GM23338 (cell line): ENCODE measurements around the gene PDXK. TPM values are rescaled to one million over a fixed set of nuclear protein-coding genes. Genes with fewer than 3 reads are reported as not detected.

ENCODE experiments used
- ATAC-seq: fragments of 200-7000 bp; cut with Tn5 transposase; 3 replicates; pipeline ENCODE4 v1.9.1; 2020
- DNase-seq: peaks from one replicate; pipeline ENCODE4 v3.0.0-alpha.2; 2015; ENCODE audit warnings: low spot score
- H2AFZ ChIP-seq: fragments of 200-600 bp; sonication (generic); 2 replicates; pipeline ENCODE4 v1.8.0; 2016; ENCODE audit warnings: antibody characterized with exemption, mild to moderate bottlenecking, moderate library complexity
- H3F3A ChIP-seq: fragments of 200-600 bp; sonication (generic); replicated peaks from 2 replicates; pipeline ENCODE4 v1.8.0; 2017; ENCODE audit warnings: antibody characterized with exemption, mixed run types, low read depth
- H3K27ac ChIP-seq: fragments of 200-600 bp; sonication (generic); 2 replicates; pipeline ENCODE4 v1.6.1; 2016; ENCODE audit warnings: low read depth
- H3K27me3 ChIP-seq: fragments of 200-600 bp; sonication (generic); 2 replicates; pipeline ENCODE4 v1.8.0; 2016; ENCODE audit warnings: mild to moderate bottlenecking, mixed run types, moderate library complexity; ENCODE audit not compliant: insufficient read depth
- H3K36me3 ChIP-seq: fragments of 200-600 bp; sonication (generic); 2 replicates; pipeline ENCODE4 v1.8.0; 2016; ENCODE audit warnings: mild to moderate bottlenecking; ENCODE audit not compliant: insufficient read depth
- H3K4me1 ChIP-seq: fragments of 200-600 bp; sonication (generic); 2 replicates; pipeline ENCODE4 v1.8.0; 2016; ENCODE audit warnings: mild to moderate bottlenecking, moderate library complexity; ENCODE audit not compliant: insufficient read depth
- H3K4me2 ChIP-seq: fragments of 200-600 bp; sonication (generic); 2 replicates; pipeline ENCODE4 v1.7.1; 2017; ENCODE audit warnings: mixed run types
- H3K4me3 ChIP-seq: fragments of 200-600 bp; sonication (generic); 2 replicates; pipeline ENCODE4 v1.6.1; 2016; ENCODE audit warnings: mixed run types
- H3K79me2 ChIP-seq: fragments of 200-600 bp; sonication (generic); replicated peaks from 2 replicates; pipeline ENCODE4 v1.8.0; 2017; ENCODE audit warnings: mild to moderate bottlenecking; ENCODE audit not compliant: insufficient read depth
- H3K9me2 ChIP-seq: fragments of 200-600 bp; sonication (generic); 2 replicates; pipeline ENCODE4 v1.8.0; 2017; ENCODE audit not compliant: insufficient read depth
- H4K20me1 ChIP-seq: fragments of 200-600 bp; sonication (generic); replicated peaks from 2 replicates; pipeline ENCODE4 v1.8.0; 2017; ENCODE audit warnings: mild to moderate bottlenecking; ENCODE audit not compliant: insufficient read depth
- H3K27ac Mint-ChIP-seq: 2 replicates; pipeline ENCODE4 v1.8.0; 2020; ENCODE audit warnings: inconsistent platforms, mild to moderate bottlenecking, moderate library complexity, mixed read lengths
- H3K27me3 Mint-ChIP-seq: 3 replicates; pipeline ENCODE4 v1.8.0; 2022; ENCODE audit warnings: low read depth, mild to moderate bottlenecking, moderate library complexity, mixed read lengths, inconsistent platforms; ENCODE audit not compliant: insufficient read depth, poor library complexity
- H3K36me3 Mint-ChIP-seq: 3 replicates; pipeline ENCODE4 v1.8.0; 2021; ENCODE audit warnings: low read depth, mild to moderate bottlenecking, inconsistent platforms, moderate library complexity, mixed read lengths
- H3K4me1 Mint-ChIP-seq: 3 replicates; pipeline ENCODE4 v1.8.0; 2020; ENCODE audit warnings: mild to moderate bottlenecking, inconsistent platforms, mixed read lengths
- H3K4me3 Mint-ChIP-seq: 3 replicates; pipeline ENCODE4 v1.8.0; 2021; ENCODE audit warnings: moderate library complexity, mild to moderate bottlenecking, inconsistent platforms, mixed read lengths
- H3K9me3 Mint-ChIP-seq: 3 replicates; pipeline ENCODE4 v1.8.0; 2020; ENCODE audit warnings: moderate library complexity, mild to moderate bottlenecking, inconsistent platforms, mixed read lengths
- ETS1 ChIP-seq: IDR thresholded peaks from 2 replicates; pipeline ENCODE4 v1.6.1; 2016; ENCODE audit warnings: antibody characterized with exemption
- EZH2 ChIP-seq: fragments of 200-600 bp; sonication (generic); IDR thresholded peaks from one replicate; pipeline ENCODE4 v1.8.0; 2017; ENCODE audit warnings: antibody characterized with exemption, mild to moderate bottlenecking, low read depth; ENCODE audit not compliant: unreplicated experiment
- NANOG ChIP-seq: IDR thresholded peaks from 2 replicates; pipeline ENCODE4 v1.6.1; 2016; ENCODE audit warnings: antibody characterized with exemption, borderline replicate concordance
- STAT1 ChIP-seq: IDR thresholded peaks from one replicate; pipeline ENCODE4 v1.6.1; 2016; ENCODE audit warnings: antibody characterized with exemption; ENCODE audit not compliant: unreplicated experiment
- ZNF114 ChIP-seq: fragments of 250-450 bp; sonication (Bioruptor Pico); IDR thresholded peaks from 2 replicates; pipeline ENCODE4 v1.5.0; 2020; ENCODE audit warnings: mild to moderate bottlenecking, moderate library complexity
- polyA plus RNA-seq: library from polyadenylated mRNA; unstranded; fragments of >200 nt; fragmentation: Nextera tagmentation; extraction: Ambion mirVana; gene quantifications from 2 replicates; pipeline ENCODE4 v1.2.1, GENCODE V29; 2016
- total RNA-seq: library from RNA; depleted of rRNA; stranded (reverse); fragments of >200 nt; shearing (Covaris generic); gene quantifications from 2 replicates; pipeline ENCODE4 v1.2.3, GENCODE V29; 2014
- TF ChIP-seq, protein P1 (sequence below), 2 experiments: fragments of 200-600 bp in 1 of 2; sonication (generic) in 1 of 2; conservative IDR thresholded peaks; 2 replicates each; pipeline versions ENCODE4 v1.5.1 to v1.6.1; 2016 to 2017; ENCODE audit warnings: antibody characterized with exemption in 2 of 2, low read depth in 2 of 2, mild to moderate bottlenecking in 2 of 2, moderate library complexity in 1 of 2
- TF ChIP-seq, protein P2 (sequence below): IDR thresholded peaks from one replicate; pipeline ENCODE4 v1.6.1; 2018; ENCODE audit warnings: antibody characterized with exemption; ENCODE audit not compliant: unreplicated experiment

Gene PDXK
- total and polyA plus RNA-seq, 2 experiments from 2014 or later, result 53.2 to 66.3 TPM

GRCh38 chr21:43716376-43717165 lies 2.4 kb upstream of the PDXK start:
- TF ChIP-seq NANOG, result no peak
- TF ChIP-seq ETS1, result no peak
- TF ChIP-seq ZNF114 (CRISPR knock-in tag), result no peak
- TF ChIP-seq EZH2, result no peak
- TF ChIP-seq, protein P1, sequence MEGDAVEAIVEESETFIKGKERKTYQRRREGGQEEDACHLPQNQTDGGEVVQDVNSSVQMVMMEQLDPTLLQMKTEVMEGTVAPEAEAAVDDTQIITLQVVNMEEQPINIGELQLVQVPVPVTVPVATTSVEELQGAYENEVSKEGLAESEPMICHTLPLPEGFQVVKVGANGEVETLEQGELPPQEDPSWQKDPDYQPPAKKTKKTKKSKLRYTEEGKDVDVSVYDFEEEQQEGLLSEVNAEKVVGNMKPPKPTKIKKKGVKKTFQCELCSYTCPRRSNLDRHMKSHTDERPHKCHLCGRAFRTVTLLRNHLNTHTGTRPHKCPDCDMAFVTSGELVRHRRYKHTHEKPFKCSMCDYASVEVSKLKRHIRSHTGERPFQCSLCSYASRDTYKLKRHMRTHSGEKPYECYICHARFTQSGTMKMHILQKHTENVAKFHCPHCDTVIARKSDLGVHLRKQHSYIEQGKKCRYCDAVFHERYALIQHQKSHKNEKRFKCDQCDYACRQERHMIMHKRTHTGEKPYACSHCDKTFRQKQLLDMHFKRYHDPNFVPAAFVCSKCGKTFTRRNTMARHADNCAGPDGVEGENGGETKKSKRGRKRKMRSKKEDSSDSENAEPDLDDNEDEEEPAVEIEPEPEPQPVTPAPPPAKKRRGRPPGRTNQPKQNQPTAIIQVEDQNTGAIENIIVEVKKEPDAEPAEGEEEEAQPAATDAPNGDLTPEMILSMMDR (conservative IDR thresholded peaks at IDR 0.05; ENCODE audit: low read depth in 2 of 2), result no peak
- no peak for TF ChIP-seq STAT1
- TF ChIP-seq, protein P2, sequence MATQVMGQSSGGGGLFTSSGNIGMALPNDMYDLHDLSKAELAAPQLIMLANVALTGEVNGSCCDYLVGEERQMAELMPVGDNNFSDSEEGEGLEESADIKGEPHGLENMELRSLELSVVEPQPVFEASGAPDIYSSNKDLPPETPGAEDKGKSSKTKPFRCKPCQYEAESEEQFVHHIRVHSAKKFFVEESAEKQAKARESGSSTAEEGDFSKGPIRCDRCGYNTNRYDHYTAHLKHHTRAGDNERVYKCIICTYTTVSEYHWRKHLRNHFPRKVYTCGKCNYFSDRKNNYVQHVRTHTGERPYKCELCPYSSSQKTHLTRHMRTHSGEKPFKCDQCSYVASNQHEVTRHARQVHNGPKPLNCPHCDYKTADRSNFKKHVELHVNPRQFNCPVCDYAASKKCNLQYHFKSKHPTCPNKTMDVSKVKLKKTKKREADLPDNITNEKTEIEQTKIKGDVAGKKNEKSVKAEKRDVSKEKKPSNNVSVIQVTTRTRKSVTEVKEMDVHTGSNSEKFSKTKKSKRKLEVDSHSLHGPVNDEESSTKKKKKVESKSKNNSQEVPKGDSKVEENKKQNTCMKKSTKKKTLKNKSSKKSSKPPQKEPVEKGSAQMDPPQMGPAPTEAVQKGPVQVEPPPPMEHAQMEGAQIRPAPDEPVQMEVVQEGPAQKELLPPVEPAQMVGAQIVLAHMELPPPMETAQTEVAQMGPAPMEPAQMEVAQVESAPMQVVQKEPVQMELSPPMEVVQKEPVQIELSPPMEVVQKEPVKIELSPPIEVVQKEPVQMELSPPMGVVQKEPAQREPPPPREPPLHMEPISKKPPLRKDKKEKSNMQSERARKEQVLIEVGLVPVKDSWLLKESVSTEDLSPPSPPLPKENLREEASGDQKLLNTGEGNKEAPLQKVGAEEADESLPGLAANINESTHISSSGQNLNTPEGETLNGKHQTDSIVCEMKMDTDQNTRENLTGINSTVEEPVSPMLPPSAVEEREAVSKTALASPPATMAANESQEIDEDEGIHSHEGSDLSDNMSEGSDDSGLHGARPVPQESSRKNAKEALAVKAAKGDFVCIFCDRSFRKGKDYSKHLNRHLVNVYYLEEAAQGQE, result no peak
- H3K4me3 ChIP-seq, result no peak overlapping the region
- H3K4me1 ChIP-seq, result peaks cover 21% of the 10 kb centered on the region
- Mint-ChIP-seq H3K9me3 (peaks cover 3% of the 10 kb centered on the region; the same call in 1 of the 3 replicates), H3K4me3 (no peak overlapping the region), H3K27me3 (peaks cover 12% of the 10 kb centered on the region), H3K36me3 (no peaks in the 10 kb centered on the region; the same call in 2 of the 3 replicates), H3K27ac (no peak overlapping the region), H3K4me1 (peaks cover 27% of the 10 kb centered on the region)
- no peaks in the 10 kb centered on the region for H3K36me3 ChIP-seq
- H3K27ac ChIP-seq, result no peak overlapping the region
- H2AFZ ChIP-seq, result no peak overlapping the region
- peaks cover 15% of the 10 kb centered on the region for H3K27me3 ChIP-seq
- ATAC-seq (no peak), DNase-seq (no peak)
- no peak overlapping the region for H3K4me2 ChIP-seq
- H3K79me2 ChIP-seq, result peaks cover 17% of the 10 kb centered on the region
- H4K20me1 ChIP-seq, result peaks cover 17% of the 10 kb centered on the region
- no peaks in the 10 kb centered on the region for H3K9me2 ChIP-seq
- H3F3A ChIP-seq, result peaks cover 10% of the 10 kb centered on the region; the same call in 1 of the 2 replicates
